A673 (cell line): ENCODE measurements around the gene ULBP1.

Experiments used
- CTCF ChIP-seq: fragments of 300-800, 200-600 bp; sonication (generic); conservative IDR thresholded peaks from 2 replicates; pipeline ENCODE4 v1.5.1; 2017; ENCODE audit warnings: low read depth, mild to moderate bottlenecking, antibody characterized with exemption, low read length, moderate library complexity, mixed read lengths
- EZH2 ChIP-seq: fragments of 200-600 bp; sonication (generic); IDR thresholded peaks from 2 replicates; pipeline ENCODE4 v1.6.1; 2017; ENCODE audit warnings: borderline replicate concordance, low read depth, mild to moderate bottlenecking, mixed read lengths, antibody characterized with exemption, low read length; ENCODE audit not compliant: poor library complexity, severe bottlenecking

GRCh38 chr6:149921361-149921760 lies 42.4 kb upstream of the ULBP1 start:
- TF ChIP-seq CTCF: no peak
- TF ChIP-seq EZH2: no peak
